Muscle layer of duodenum (tissue), 2 donors: ENCODE results near the gene ACER3.
"Not testable (repeated sequence)": the region's sequence is repeated elsewhere in the genome, so short reads cannot be mapped to it uniquely, and the experiment has no call there.

Experiments
- H3K27ac ChIP-seq: one replicate; pipeline ENCODE4 v1.7.0; 2013; ENCODE audit warnings: mild to moderate bottlenecking, low read length
- H3K27me3 ChIP-seq: one replicate; pipeline ENCODE4 v1.7.0; 2013; ENCODE audit warnings: low read depth, mild to moderate bottlenecking, control low read depth, low read length
- H3K36me3 ChIP-seq, 2 donors: one replicate each; pipeline ENCODE4 v1.7.0; 2013; ENCODE audit warnings: low read length in 2 of 2, control low read depth in 1 of 2, mild to moderate bottlenecking in 1 of 2; ENCODE audit not compliant: insufficient read depth in 2 of 2, control insufficient read depth in 1 of 2
- H3K4me1 ChIP-seq, 2 donors: one replicate each; pipeline ENCODE4 v1.7.0; 2013; ENCODE audit warnings: low read length in 2 of 2, mild to moderate bottlenecking in 2 of 2, control low read depth in 1 of 2, moderate library complexity in 1 of 2; ENCODE audit not compliant: insufficient read depth in 2 of 2, control insufficient read depth in 1 of 2
- H3K4me3 ChIP-seq, 2 donors: one replicate each; pipeline ENCODE4 v1.7.0; 2013; ENCODE audit warnings: low read length in 2 of 2, low read depth in 1 of 2, mild to moderate bottlenecking in 1 of 2
- H3K9me3 ChIP-seq, 2 donors: one replicate each; pipeline ENCODE4 v1.7.0; 2013; ENCODE audit warnings: low read length in 2 of 2, control low read depth in 1 of 2, mild to moderate bottlenecking in 1 of 2; ENCODE audit not compliant: control insufficient read depth in 1 of 2
- donor health status: healthy.

ACER3 gene

DNA sequence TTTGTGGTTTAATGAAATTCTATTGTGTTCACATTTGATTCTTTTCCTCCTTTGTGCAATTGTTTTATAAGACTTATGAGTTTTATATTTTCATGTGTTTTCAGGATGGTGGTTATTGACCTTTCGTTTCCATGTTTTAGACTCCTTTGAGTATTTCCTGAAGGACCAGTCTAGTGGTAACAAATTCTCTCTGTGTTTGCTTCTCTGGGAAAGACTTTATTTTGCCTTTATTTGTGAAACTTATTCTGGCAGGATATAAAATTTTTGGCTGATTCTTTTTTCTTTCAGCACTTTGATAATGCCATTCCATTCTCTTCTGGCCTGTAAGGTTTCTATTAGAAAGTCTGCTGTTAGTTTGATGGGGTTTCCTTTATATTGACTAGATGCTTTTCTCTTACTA lies 83.5 kb downstream of the ACER3 start:
- H3K27me3 ChIP-seq: no peaks in the 10 kb centered on the region
- no peak overlapping the region for H3K27ac ChIP-seq
- peaks cover 0 to 5% of the 10 kb centered on the region in 2 donors for H3K9me3 ChIP-seq
- H3K4me3 ChIP-seq: no peak overlapping the region
- H3K4me1 ChIP-seq: no peaks in the 10 kb centered on the region
- H3K36me3 ChIP-seq: no peaks in the 10 kb centered on the region

DNA sequence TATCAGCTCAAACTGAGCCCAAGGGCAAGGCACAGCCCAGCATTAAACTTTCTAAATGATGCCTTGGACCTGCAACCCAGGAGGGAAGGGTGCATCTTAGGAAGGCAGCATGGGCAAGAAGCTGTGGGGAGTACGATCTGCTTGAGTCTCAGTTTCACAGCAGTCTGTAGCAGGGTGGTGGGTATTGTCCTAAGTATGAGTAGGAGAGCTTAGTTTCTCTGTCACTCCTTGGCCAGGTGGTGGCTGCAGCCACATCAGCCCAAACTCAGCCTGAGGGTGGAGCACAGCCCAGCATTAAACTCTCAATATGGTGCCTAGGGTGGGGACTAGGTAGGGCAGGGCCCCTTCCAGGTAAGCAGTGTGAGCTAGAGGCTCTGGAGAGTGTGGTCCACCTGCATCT lies 85.5 kb downstream of the ACER3 start:
- H3K9me3 ChIP-seq: peaks cover 0 to 5% of the 10 kb centered on the region in 2 donors
- H3K36me3 ChIP-seq: no peaks in the 10 kb centered on the region
- no peaks in the 10 kb centered on the region for H3K27me3 ChIP-seq
- no peaks in the 10 kb centered on the region for H3K4me1 ChIP-seq
- H3K27ac ChIP-seq: no peak overlapping the region
- H3K4me3 ChIP-seq: no peak overlapping the region

DNA sequence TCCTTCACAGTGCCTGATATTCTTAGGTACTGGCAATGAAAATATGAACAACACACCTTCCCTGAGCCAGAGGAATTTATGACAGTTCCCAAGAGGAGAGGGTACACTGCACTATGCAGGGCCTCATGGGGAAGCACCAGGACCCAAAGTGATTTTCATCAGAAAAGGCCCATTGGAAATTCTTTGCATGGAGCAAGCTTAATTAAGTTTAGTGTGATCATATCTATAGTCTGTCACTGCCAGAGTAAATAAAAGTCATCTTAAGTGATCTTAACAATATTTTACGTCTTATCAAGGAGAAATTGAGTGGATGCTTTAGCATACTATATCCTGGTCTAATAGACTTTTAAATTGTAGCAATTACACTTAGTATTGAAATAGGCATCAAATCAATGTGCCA lies 86.5 kb downstream of the ACER3 start:
- Histone ChIP-seq H3K4me1 (no peaks in the 10 kb centered on the region), H3K36me3 (no peaks in the 10 kb centered on the region), H3K4me3 (no peak overlapping the region), H3K9me3 (peaks cover 0 to 5% of the 10 kb centered on the region in 2 donors), H3K27ac (no peak overlapping the region), H3K27me3 (no peaks in the 10 kb centered on the region)

DNA sequence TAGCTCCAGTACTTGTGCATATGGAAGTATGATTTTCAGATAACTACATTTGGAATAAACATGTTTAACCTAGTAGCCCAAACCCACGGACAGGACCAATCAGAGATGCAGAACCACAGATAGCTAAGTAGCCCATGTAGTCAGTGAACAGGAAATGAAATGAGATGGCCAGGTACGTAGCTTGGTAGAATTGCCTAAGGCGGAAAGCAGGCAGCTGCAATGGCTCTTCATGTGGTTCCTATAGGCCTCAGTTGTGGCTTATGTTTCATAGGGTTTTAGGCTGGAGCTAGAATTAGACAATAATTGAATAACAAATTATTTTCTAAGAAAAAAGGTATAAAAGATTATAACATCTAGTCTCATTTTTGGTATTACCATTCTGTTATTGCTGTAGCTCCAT lies 87.1 kb downstream of the ACER3 start:
- H3K4me3 ChIP-seq: no peak overlapping the region
- H3K27ac ChIP-seq: no peak overlapping the region

DNA sequence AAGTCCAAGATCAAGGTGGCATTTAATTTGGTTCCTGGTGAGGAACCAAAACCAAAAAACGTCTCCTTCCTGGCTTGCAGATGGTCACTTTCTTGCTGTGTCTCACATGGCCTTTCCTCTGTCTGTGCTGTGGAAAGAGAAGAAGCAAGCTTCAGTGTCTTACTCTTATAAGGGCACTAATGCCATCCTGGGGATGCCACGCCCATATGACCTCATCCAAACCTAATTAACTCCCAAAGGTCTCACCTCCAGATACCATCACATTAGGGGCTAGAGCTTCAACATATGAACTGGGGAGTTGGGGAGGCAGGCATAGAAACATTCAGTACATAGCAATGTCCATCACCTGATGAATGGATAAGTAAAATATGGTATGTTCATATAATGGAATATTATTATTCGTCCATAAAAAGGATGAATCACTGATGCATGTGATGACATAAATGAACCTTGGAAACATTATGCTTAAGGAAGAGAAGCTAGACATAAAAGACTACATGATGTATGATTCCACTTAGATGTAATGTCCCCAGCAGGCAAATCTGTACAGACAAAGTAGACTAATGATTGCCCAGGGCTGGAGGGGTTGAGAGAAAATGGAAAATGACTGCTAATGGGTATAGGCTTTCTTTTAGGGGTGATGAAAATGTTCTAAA lies 94.9 kb downstream of the ACER3 start:
- no peaks in the 10 kb centered on the region for H3K27me3 ChIP-seq
- H3K36me3 ChIP-seq: peaks cover 0 to 1% of the 10 kb centered on the region in 2 donors
- no peaks in the 10 kb centered on the region for H3K9me3 ChIP-seq
- no peak overlapping the region for H3K27ac ChIP-seq
- no peaks in the 10 kb centered on the region for H3K4me1 ChIP-seq
- H3K4me3 ChIP-seq: no peak overlapping the region

More for the DNA sequence above, 87.1 kb downstream of the ACER3 start:
- peaks cover 0 to 5% of the 10 kb centered on the region in 2 donors for H3K9me3 ChIP-seq
- no peaks in the 10 kb centered on the region for H3K27me3 ChIP-seq
- no peaks in the 10 kb centered on the region for H3K4me1 ChIP-seq
- H3K36me3 ChIP-seq: no peaks in the 10 kb centered on the region

DNA sequence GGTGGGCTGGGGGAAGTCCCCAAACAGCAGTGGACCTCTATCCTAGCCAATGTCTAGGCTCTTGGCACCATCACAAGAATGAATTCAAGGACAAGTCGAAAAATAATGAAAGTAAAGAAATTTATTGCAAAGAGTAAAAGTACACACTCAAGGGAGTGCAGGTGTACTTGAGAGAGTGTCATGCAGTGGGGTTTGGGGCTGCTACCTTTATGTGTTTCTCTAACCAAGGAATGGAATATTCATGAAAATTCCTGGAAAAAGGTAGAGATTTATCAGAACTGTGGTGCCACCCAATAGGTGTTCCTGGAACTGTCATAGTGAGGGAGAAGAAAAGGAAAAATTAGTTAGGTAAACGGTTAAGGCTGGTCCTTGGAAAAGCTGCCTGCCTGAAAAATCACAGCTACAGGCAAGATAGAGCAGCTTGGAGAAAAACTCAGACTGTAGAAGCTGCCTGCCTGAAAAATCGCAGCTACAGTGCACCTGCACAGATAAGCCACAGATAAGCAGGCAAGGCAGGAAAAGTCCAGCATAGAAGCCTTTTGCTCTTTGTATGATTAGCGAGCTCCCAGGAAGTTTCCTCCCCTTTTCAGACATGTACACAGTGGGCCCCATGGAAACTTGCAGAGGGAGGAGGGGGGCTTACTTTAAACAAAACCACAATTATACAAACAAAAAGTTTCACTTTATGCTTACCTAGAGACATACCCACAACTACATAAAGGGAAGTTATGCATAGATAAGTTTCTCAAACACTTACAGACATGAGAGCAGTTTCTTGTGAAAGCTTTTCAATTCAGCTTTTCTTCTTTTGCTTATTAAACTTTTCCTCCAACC lies 102.1 kb downstream of the ACER3 start:
- peaks cover 0 to 4% of the 10 kb centered on the region in 2 donors for H3K9me3 ChIP-seq
- H3K4me3 ChIP-seq: no peak overlapping the region
- no peak overlapping the region for H3K27ac ChIP-seq
- peaks cover 0 to 10% of the 10 kb centered on the region in 2 donors for H3K36me3 ChIP-seq
- no peaks in the 10 kb centered on the region for H3K4me1 ChIP-seq
- H3K27me3 ChIP-seq: no peaks in the 10 kb centered on the region

DNA sequence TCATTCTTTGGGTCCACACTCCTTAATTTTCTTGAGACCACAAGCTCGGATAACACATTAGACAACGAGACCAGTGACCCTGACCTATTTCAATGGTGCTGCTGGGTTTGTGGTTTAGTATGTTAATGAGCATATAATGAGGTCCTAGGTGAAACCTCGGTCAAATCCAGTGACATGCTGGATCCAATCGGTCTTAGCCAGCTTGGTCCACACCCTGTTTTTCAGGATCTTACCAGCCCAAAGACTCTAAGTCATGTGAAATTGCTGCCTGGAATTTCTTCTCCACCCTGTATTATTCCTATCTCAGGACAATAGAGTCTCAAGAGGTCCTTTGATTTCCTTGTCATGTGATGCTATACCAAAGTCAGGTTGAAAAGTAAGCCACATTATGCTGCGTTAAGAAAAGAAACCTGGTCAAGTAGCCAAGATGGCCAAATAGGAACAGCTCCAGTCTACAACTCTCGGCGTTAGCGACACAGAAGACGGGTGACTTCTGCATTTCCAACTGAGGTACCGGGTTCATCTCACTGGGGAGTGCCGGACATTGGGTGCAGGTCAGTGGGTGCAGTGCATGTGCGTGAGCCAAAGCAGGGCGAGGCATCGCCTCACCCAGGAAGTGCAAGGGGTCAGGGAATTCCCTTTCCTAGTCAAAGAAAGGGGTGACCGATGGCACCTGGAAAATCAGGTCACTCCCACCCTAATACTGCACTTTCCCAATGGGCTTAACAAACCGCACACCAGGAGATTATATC lies 102.9 kb downstream of the ACER3 start:
- H3K4me1 ChIP-seq, H3K4me3 ChIP-seq, H3K27ac ChIP-seq, H3K9me3 ChIP-seq, H3K27me3 ChIP-seq: not testable (repeated sequence)
- peaks cover 0 to 10% of the 10 kb centered on the region in 2 donors for H3K36me3 ChIP-seq

DNA sequence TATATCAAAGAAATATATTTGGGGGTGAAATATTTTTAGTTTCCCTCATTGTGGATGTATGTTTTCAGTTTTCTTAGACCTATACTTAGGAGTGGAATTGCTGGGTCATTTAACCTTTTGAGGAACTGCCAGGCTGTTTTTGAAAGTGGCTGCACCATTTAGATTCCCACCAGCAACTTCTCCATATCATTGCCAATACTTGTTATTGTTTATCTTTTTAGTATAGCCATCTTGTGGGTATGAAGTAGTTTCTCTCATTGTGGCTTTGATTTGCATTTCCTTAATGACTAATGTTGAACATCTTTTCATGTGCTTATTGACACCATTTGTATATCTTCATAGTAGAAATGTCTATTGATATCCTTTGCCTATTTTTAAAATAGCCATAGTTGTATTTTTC lies 111.3 kb downstream of the ACER3 start:
- H3K27ac ChIP-seq: no peak overlapping the region
- no peaks in the 10 kb centered on the region for H3K4me1 ChIP-seq
- peaks cover 0 to 4% of the 10 kb centered on the region in 2 donors for H3K9me3 ChIP-seq
- peaks cover 0 to 5% of the 10 kb centered on the region in 2 donors for H3K36me3 ChIP-seq
- H3K27me3 ChIP-seq: no peaks in the 10 kb centered on the region
- H3K4me3 ChIP-seq: no peak overlapping the region

DNA sequence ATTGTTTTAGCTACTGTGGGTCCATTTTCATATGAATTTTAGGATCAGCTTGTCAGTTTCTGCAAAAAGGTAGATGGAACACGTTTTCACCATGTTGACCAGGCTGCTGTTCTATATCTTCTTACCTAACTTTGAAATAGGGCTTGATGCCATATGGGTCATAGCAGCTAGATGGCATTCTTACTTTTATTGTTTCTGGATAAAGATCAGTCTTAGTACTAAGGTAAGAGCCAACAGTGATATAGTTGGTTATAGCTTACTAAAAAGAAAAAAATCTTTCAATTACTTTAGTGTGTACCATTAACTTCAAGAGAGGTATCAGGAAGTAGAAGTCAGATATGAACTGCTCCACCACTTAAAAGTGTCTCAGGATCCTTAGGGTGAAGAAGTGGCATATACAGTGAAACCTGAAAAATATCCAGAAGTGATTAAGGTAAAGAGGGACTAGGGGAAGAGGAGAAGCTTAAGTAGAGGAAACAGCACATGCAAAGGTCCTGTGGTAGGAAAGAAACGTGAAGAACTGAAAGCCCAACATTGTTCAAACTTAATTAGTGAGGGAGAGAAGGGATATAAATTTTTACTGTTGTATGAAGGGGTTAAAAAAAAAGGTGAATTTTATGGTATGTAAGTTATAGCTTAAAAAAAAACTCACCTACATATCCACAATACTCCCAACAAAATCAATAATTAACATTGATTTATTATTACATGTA lies 113.6 kb downstream of the ACER3 start:
- Histone ChIP-seq H3K4me3 (no peak overlapping the region), H3K36me3 (peaks cover 0 to 19% of the 10 kb centered on the region in 2 donors), H3K9me3 (peaks cover 0 to 4% of the 10 kb centered on the region in 2 donors), H3K27ac (no peak overlapping the region), H3K27me3 (no peaks in the 10 kb centered on the region), H3K4me1 (no peaks in the 10 kb centered on the region)

DNA sequence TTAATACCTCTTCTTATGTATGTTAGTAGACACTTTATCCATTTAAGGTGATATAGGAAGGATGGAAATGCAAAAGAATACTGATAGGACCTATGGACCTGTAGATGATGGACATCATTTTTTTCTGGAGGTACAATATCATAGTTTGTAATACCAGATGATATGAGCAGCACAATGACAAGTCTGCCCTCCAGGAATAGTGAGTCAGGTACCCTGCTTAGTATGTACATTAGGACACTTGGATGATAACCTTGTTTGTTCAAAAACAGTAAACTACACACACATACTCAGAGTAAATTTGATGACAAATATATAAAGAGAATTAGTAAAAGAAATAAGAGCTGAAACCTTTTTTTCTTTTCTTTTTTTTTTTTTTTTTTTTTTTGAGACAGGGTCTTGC lies 114.8 kb downstream of the ACER3 start:
- Histone ChIP-seq H3K4me1 (no peaks in the 10 kb centered on the region), H3K36me3 (peaks cover 0 to 19% of the 10 kb centered on the region in 2 donors), H3K27me3 (no peaks in the 10 kb centered on the region), H3K4me3 (no peak overlapping the region), H3K27ac (no peak overlapping the region), H3K9me3 (peaks cover 0 to 4% of the 10 kb centered on the region in 2 donors)

DNA sequence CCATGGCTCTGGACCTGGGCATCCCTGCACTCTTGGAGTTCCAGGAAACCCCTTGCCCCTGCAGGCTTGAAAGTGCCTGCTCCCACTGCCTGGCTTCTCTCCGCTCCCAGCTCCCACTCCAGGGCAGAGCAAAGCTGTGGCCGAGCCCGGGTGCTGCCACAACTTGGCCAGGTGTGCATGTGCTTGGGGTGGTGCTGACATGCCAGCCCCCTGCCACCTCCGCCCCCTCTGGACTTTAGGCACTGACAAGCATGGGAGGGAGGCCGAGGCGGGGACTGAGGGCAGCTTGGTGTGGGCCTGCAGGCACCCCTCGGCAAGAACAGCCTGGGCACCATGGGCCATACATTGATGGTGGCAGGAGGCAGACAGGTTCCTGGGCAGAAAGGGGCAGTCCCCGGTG lies 117.1 kb downstream of the ACER3 start:
- H3K27ac ChIP-seq: no peak overlapping the region
- H3K27me3 ChIP-seq: no peaks in the 10 kb centered on the region
- no peaks in the 10 kb centered on the region for H3K9me3 ChIP-seq
- peaks cover 0 to 15% of the 10 kb centered on the region in 2 donors for H3K36me3 ChIP-seq
- H3K4me3 ChIP-seq: no peak overlapping the region
- H3K4me1 ChIP-seq: no peaks in the 10 kb centered on the region
